H1 (cell line): Measurements from ENCODE around the gene ADAMTS17. TPM values are rescaled to one million over a fixed set of nuclear protein-coding genes. Genes with fewer than 3 reads are reported as not detected.

ENCODE experiments used
- ATF3 ChIP-seq: IDR thresholded peaks from 2 replicates; pipeline ENCODE4 v1.6.1; 2011; ENCODE audit warnings: low read depth, mild to moderate bottlenecking, low read length; ENCODE audit not compliant: insufficient read depth
- HDAC2 ChIP-seq, 2 experiments: fragments of 300-600 bp in 1 of 2; sonication (generic) in 1 of 2; IDR thresholded peaks; 2 replicates each; pipeline ENCODE4 v1.6.1; 2011 to 2012; ENCODE audit warnings: low read depth in 2 of 2, low read length in 2 of 2, mild to moderate bottlenecking in 2 of 2, moderate library complexity in 2 of 2, borderline replicate concordance in 1 of 2, inconsistent platforms in 1 of 2
- MAX ChIP-seq: IDR thresholded peaks from 2 replicates; pipeline ENCODE4 v1.6.1; 2012; ENCODE audit warnings: inconsistent platforms
- POLR2AphosphoS5 ChIP-seq: IDR thresholded peaks from 2 replicates; pipeline ENCODE4 v1.6.1; 2011; ENCODE audit warnings: low read depth, low read length
- RAD21 ChIP-seq, 2 experiments: IDR thresholded peaks in 1 of 2; conservative IDR thresholded peaks in 1 of 2; 2 replicates each; pipeline ENCODE4 v1.6.1; 2011; ENCODE audit warnings: low read depth in 2 of 2, low read length in 2 of 2, improper control_type of control experiment in 1 of 2, inconsistent platforms in 1 of 2, mild to moderate bottlenecking in 1 of 2, moderate library complexity in 1 of 2
- RFX5 ChIP-seq: IDR thresholded peaks from 2 replicates; pipeline ENCODE4 v1.6.1; 2011; ENCODE audit warnings: low read depth, low read length, improper control_type of control experiment, borderline replicate concordance
- SIX5 ChIP-seq: IDR thresholded peaks from 2 replicates; pipeline ENCODE4 v1.6.1; 2011; ENCODE audit warnings: mild to moderate bottlenecking, low read depth, low read length
- polyA plus RNA-seq, 7 experiments: library from polyadenylated mRNA; depleted of rRNA in 3 of 7; stranded (reverse) in 5 of 7; unstranded in 2 of 7; fragments of >200 nt in 5 of 7; fragments of 200-250 nt in 2 of 7; gene quantifications; 1 replicate in 5 of 7; 2 replicates in 1 of 7; 4 replicates in 1 of 7; pipeline versions ENCODE4 v1.2.1 to v1.2.3, GENCODE V29; 2011 to 2013; ENCODE audit warnings: missing spikeins in 2 of 7, mixed read lengths in 2 of 7
- total RNA-seq: library from RNA; stranded (reverse); fragmentation: NEBNext Ultra II Directional; extraction: Animal tissue kit (Norgen Biotek cat#: 25700); gene quantifications from 2 replicates; pipeline ENCODE4 v1.2.1, GENCODE V29; 2021

The ADAMTS17 gene
- total and polyA plus RNA-seq, 2 of the 8 experiments (the other 6 are each of a cell fraction or from before 2014, with no cell fraction given): 0.51 to 1.7 TPM

GRCh38 chr15:100224206-100225185 lies 117.3 kb downstream of the ADAMTS17 start (continued):
- TF ChIP-seq RAD21 (IDR thresholded peaks at IDR 0.05 in 1 of 2, conservative IDR thresholded peaks at IDR 0.05 in 1 of 2; ENCODE audit: low read depth in 2 of 2, low read length in 2 of 2): 0 out of 4 replicates have a peak, but pooled peaks of 1 of the 2 experiments have one; percentile 4
- no peak for TF ChIP-seq HDAC2 (IDR thresholded peaks at IDR 0.05; ENCODE audit: borderline replicate concordance in 1 of 2, low read depth in 2 of 2, low read length in 2 of 2)
- no peak for TF ChIP-seq MAX
- no peak for TF ChIP-seq RFX5
- no peak for TF ChIP-seq POLR2AphosphoS5
- TF ChIP-seq SIX5: no peak
- TF ChIP-seq ATF3: no peak
